ENCODE results near the gene TP53I13.
A peak's percentile ranks its signal among the peaks of the same experiment; 100 is the strongest.

DNA sequence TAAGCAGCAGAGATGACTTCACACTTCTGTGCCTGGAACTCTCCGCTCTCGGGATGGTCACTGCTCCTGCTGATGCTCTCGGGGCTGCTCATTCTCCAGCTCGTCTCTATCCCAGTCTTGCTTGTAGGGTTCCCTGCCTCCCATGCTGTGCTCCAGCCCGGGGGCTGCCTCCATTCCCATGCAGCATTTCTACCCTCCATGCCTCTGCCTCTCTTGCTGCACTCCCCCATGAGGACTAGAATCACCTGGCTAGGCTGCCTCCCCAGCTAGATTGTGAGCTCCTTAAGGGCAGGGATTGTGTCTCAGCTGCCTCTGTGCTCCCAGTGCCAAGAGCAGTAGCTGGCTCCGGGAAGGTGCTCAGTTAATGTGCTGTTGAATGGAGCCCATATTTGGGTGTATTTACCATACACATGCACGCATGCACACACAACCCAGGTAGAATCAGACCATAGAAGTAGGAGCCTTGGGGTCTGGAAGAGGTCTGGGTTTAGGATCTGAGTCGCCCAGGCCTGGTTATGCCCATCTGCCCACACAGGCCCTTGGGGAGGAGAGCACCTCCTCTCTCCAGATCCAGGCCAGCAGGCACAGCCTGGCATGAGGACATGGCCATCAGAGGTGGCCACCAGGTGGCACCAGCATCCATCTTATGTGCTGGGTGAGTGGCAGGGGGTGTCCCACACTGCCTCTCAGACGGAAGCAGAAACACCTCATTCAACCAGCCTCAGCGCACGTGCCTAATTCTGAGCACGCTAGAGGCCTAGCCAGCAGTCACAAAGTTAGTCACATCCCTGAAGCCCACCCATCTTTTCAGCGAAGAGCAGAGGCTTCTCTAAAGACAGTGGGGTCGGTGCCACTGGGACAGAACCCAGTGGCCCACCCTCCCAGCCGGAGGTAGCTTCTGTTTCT lies 11.6 kb downstream of the TP53I13 start:
- TF ChIP-seq ZNF140 (tag by site-specific recombination; IDR thresholded peaks at IDR 0.05) (no peak), TCF7L2 (IDR thresholded peaks at IDR 0.05; ENCODE audit: borderline replicate concordance, low read depth, low read length) (no peak), ZNF423 (tag by site-specific recombination; IDR thresholded peaks at IDR 0.05) (no peak), ZNF239 (tag by site-specific recombination; IDR thresholded peaks at IDR 0.05) (no peak), ZFP37 (tag by site-specific recombination; IDR thresholded peaks at IDR 0.05) (no peak), ZNF768 (tag by site-specific recombination; IDR thresholded peaks at IDR 0.05) (no peak), ZNF473 (tag by site-specific recombination; IDR thresholded peaks at IDR 0.05) (no peak), YY1 (tag by site-specific recombination; IDR thresholded peaks at IDR 0.05) (no peak)
- TF ChIP-seq, protein P1, sequence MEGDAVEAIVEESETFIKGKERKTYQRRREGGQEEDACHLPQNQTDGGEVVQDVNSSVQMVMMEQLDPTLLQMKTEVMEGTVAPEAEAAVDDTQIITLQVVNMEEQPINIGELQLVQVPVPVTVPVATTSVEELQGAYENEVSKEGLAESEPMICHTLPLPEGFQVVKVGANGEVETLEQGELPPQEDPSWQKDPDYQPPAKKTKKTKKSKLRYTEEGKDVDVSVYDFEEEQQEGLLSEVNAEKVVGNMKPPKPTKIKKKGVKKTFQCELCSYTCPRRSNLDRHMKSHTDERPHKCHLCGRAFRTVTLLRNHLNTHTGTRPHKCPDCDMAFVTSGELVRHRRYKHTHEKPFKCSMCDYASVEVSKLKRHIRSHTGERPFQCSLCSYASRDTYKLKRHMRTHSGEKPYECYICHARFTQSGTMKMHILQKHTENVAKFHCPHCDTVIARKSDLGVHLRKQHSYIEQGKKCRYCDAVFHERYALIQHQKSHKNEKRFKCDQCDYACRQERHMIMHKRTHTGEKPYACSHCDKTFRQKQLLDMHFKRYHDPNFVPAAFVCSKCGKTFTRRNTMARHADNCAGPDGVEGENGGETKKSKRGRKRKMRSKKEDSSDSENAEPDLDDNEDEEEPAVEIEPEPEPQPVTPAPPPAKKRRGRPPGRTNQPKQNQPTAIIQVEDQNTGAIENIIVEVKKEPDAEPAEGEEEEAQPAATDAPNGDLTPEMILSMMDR (tag by site-specific recombination; IDR thresholded peaks at IDR 0.05): peak; percentile 97
- TF ChIP-seq, protein P2, sequence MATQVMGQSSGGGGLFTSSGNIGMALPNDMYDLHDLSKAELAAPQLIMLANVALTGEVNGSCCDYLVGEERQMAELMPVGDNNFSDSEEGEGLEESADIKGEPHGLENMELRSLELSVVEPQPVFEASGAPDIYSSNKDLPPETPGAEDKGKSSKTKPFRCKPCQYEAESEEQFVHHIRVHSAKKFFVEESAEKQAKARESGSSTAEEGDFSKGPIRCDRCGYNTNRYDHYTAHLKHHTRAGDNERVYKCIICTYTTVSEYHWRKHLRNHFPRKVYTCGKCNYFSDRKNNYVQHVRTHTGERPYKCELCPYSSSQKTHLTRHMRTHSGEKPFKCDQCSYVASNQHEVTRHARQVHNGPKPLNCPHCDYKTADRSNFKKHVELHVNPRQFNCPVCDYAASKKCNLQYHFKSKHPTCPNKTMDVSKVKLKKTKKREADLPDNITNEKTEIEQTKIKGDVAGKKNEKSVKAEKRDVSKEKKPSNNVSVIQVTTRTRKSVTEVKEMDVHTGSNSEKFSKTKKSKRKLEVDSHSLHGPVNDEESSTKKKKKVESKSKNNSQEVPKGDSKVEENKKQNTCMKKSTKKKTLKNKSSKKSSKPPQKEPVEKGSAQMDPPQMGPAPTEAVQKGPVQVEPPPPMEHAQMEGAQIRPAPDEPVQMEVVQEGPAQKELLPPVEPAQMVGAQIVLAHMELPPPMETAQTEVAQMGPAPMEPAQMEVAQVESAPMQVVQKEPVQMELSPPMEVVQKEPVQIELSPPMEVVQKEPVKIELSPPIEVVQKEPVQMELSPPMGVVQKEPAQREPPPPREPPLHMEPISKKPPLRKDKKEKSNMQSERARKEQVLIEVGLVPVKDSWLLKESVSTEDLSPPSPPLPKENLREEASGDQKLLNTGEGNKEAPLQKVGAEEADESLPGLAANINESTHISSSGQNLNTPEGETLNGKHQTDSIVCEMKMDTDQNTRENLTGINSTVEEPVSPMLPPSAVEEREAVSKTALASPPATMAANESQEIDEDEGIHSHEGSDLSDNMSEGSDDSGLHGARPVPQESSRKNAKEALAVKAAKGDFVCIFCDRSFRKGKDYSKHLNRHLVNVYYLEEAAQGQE (tag by site-specific recombination; IDR thresholded peaks at IDR 0.05): no peak

All from HEK293 (cell line).